Measurements from ENCODE around the gene NPIPB13. TPM values are rescaled to one million over a fixed set of nuclear protein-coding genes. Genes with fewer than 3 reads are reported as not detected.
A peak's percentile ranks its signal among the peaks of the same experiment; 100 is the strongest.
"Not testable (repeated sequence)": the region's sequence is repeated elsewhere in the genome, so short reads cannot be mapped to it uniquely, and the experiment has no call there.

NPIPB13 gene
- 10 to 100 TPM; 19.5 to 25.8 TPM for total RNA-seq
- polyA plus RNA-seq: 1 to 10 TPM in 1 of 2 donors, under 1 TPM in 1; 0.13 to 8.5 TPM
- long read RNA-seq, donor 1, partial matches to known transcripts: 0 of 2 reads
- long read RNA-seq, donor 1, other reads (novel, unspliced or antisense): 2 of 2 reads
- long read RNA-seq, donor 2, partial matches to known transcripts: 0 of 4 reads
- long read RNA-seq, donor 2, other reads (novel, unspliced or antisense): 4 of 4 reads

GRCh38 chr16:30248379-30248778, at the start of gene NPIPB13:
TSS of gene NPIPB13 (minus strand) at chr16:30248479. CDS start at chr16:30245573, 2,906 bp downstream.
- no CpG with 5 or more reads among the region's 4 CpGs for WGBS, 2 donors
- H3K27ac ChIP-seq (ENCODE audit: low read depth in 1 of 2, low read length in 2 of 2); intact Hi-C loops (cut with DNase I); H3K36me3 ChIP-seq (ENCODE audit: control insufficient read depth in 1 of 2, insufficient read depth in 2 of 2, low read length in 1 of 2); H3K4me3 ChIP-seq (ENCODE audit: low read length in 2 of 2); DNase-seq; H3K9me3 ChIP-seq (ENCODE audit: control insufficient read depth, low read length); H3K4me1 ChIP-seq (ENCODE audit: control insufficient read depth in 1 of 2, insufficient read depth in 2 of 2, low read length in 2 of 2); ATAC-seq (ENCODE audit: low FRiP score); H3K27me3 ChIP-seq (ENCODE audit: control insufficient read depth in 1 of 2, insufficient read depth in 2 of 2, low read length in 1 of 2): not testable (repeated sequence)

GRCh38 chr16:30282357-30282756, 34.1 kb upstream of the NPIPB13 start:
- H3K27me3 ChIP-seq (ENCODE audit: control insufficient read depth in 1 of 2, insufficient read depth in 2 of 2, low read length in 1 of 2); intact Hi-C loops (cut with DNase I); H3K36me3 ChIP-seq (ENCODE audit: control insufficient read depth in 1 of 2, insufficient read depth in 2 of 2, low read length in 1 of 2); H3K4me1 ChIP-seq (ENCODE audit: control insufficient read depth in 1 of 2, insufficient read depth in 2 of 2, low read length in 2 of 2); H3K9me3 ChIP-seq (ENCODE audit: control insufficient read depth, low read length); H3K27ac ChIP-seq (ENCODE audit: low read depth in 1 of 2, low read length in 2 of 2); ATAC-seq (ENCODE audit: low FRiP score); DNase-seq; H3K4me3 ChIP-seq (ENCODE audit: low read length in 2 of 2): not testable (repeated sequence)
- WGBS, 2 donors: 94% methylated on average over 9 of the region's 10 CpGs

- ATAC-seq (ENCODE audit: low FRiP score); H3K9me3 ChIP-seq (ENCODE audit: control insufficient read depth, low read length); H3K27me3 ChIP-seq (ENCODE audit: control insufficient read depth in 1 of 2, insufficient read depth in 2 of 2, low read length in 1 of 2); H3K4me1 ChIP-seq (ENCODE audit: control insufficient read depth in 1 of 2, insufficient read depth in 2 of 2, low read length in 2 of 2); intact Hi-C loops (cut with DNase I); H3K4me3 ChIP-seq (ENCODE audit: low read length in 2 of 2); H3K36me3 ChIP-seq (ENCODE audit: control insufficient read depth in 1 of 2, insufficient read depth in 2 of 2, low read length in 1 of 2); H3K27ac ChIP-seq (ENCODE audit: low read depth in 1 of 2, low read length in 2 of 2); DNase-seq: not testable (repeated sequence)
- WGBS, 2 donors: no CpG with 5 or more reads among the region's 3 CpGs
Measured at GRCh38 chr16:30278523-30278922, 30.2 kb upstream of the NPIPB13 start.

- 59 to 62% methylated on average over 3 of the region's 5 CpGs for WGBS, 2 donors
- H3K36me3 ChIP-seq (ENCODE audit: control insufficient read depth in 1 of 2, insufficient read depth in 2 of 2, low read length in 1 of 2); H3K4me3 ChIP-seq (ENCODE audit: low read length in 2 of 2); H3K27me3 ChIP-seq (ENCODE audit: control insufficient read depth in 1 of 2, insufficient read depth in 2 of 2, low read length in 1 of 2); ATAC-seq (ENCODE audit: low FRiP score); H3K27ac ChIP-seq (ENCODE audit: low read depth in 1 of 2, low read length in 2 of 2); intact Hi-C loops (cut with DNase I); H3K4me1 ChIP-seq (ENCODE audit: control insufficient read depth in 1 of 2, insufficient read depth in 2 of 2, low read length in 2 of 2); H3K9me3 ChIP-seq (ENCODE audit: control insufficient read depth, low read length): not testable (repeated sequence)
- peak; percentile 30 to 42 for DNase-seq
Measured at GRCh38 chr16:30217082-30217481, 31.2 kb downstream of the NPIPB13 start.

- ATAC-seq (ENCODE audit: low FRiP score); H3K27ac ChIP-seq (ENCODE audit: low read depth in 1 of 2, low read length in 2 of 2); H3K4me1 ChIP-seq (ENCODE audit: control insufficient read depth in 1 of 2, insufficient read depth in 2 of 2, low read length in 2 of 2); H3K4me3 ChIP-seq (ENCODE audit: low read length in 2 of 2); H3K9me3 ChIP-seq (ENCODE audit: control insufficient read depth, low read length); intact Hi-C loops (cut with DNase I); H3K27me3 ChIP-seq (ENCODE audit: control insufficient read depth in 1 of 2, insufficient read depth in 2 of 2, low read length in 1 of 2); DNase-seq; H3K36me3 ChIP-seq (ENCODE audit: control insufficient read depth in 1 of 2, insufficient read depth in 2 of 2, low read length in 1 of 2): not testable (repeated sequence)
- no CpG with 5 or more reads among the region's 4 CpGs for WGBS, 2 donors
Measured at GRCh38 chr16:30211414-30211813, 36.9 kb downstream of the NPIPB13 start.

GRCh38 chr16:30209032-30209431, 39.2 kb downstream of the NPIPB13 start:
- H3K9me3 ChIP-seq (ENCODE audit: control insufficient read depth, low read length): not testable (repeated sequence)
- peak; percentile 74 for ATAC-seq (ENCODE audit: low FRiP score)
- WGBS, 2 donors: 2% methylated on average over 4 of the region's 6 CpGs

GRCh38 chr16:30207063-30207704, 41.1 kb downstream of the NPIPB13 start:
- H3K36me3 ChIP-seq (ENCODE audit: control insufficient read depth in 1 of 2, insufficient read depth in 2 of 2, low read length in 1 of 2); H3K9me3 ChIP-seq (ENCODE audit: control insufficient read depth, low read length); intact Hi-C loops (cut with DNase I); H3K4me1 ChIP-seq (ENCODE audit: control insufficient read depth in 1 of 2, insufficient read depth in 2 of 2, low read length in 2 of 2); H3K4me3 ChIP-seq (ENCODE audit: low read length in 2 of 2); H3K27ac ChIP-seq (ENCODE audit: low read depth in 1 of 2, low read length in 2 of 2); H3K27me3 ChIP-seq (ENCODE audit: control insufficient read depth in 1 of 2, insufficient read depth in 2 of 2, low read length in 1 of 2); ATAC-seq (ENCODE audit: low FRiP score): not testable (repeated sequence)
- WGBS, 2 donors: 8 to 13% methylated on average over 2 of the region's 9 CpGs
- peak; percentile 42 to 61 for DNase-seq

More at GRCh38 chr16:30209032-30209431, 39.2 kb downstream of the NPIPB13 start:
- DNase-seq: peak; percentile 61 to 79
- intact Hi-C loops (cut with DNase I); H3K27ac ChIP-seq (ENCODE audit: low read depth in 1 of 2, low read length in 2 of 2); H3K4me3 ChIP-seq (ENCODE audit: low read length in 2 of 2); H3K36me3 ChIP-seq (ENCODE audit: control insufficient read depth in 1 of 2, insufficient read depth in 2 of 2, low read length in 1 of 2); H3K27me3 ChIP-seq (ENCODE audit: control insufficient read depth in 1 of 2, insufficient read depth in 2 of 2, low read length in 1 of 2); H3K4me1 ChIP-seq (ENCODE audit: control insufficient read depth in 1 of 2, insufficient read depth in 2 of 2, low read length in 2 of 2): not testable (repeated sequence)

- H3K36me3 ChIP-seq (ENCODE audit: control insufficient read depth in 1 of 2, insufficient read depth in 2 of 2, low read length in 1 of 2); H3K9me3 ChIP-seq (ENCODE audit: control insufficient read depth, low read length); H3K27me3 ChIP-seq (ENCODE audit: control insufficient read depth in 1 of 2, insufficient read depth in 2 of 2, low read length in 1 of 2); H3K27ac ChIP-seq (ENCODE audit: low read depth in 1 of 2, low read length in 2 of 2); intact Hi-C loops (cut with DNase I); DNase-seq; H3K4me1 ChIP-seq (ENCODE audit: control insufficient read depth in 1 of 2, insufficient read depth in 2 of 2, low read length in 2 of 2): not testable (repeated sequence)
- no CpG with 5 or more reads among the region's 33 CpGs for WGBS, 2 donors
- H3K4me3 ChIP-seq (ENCODE audit: low read length in 2 of 2): peak overlapping the region in 1 of 2 donors; percentile 26
- peak; percentile 26 for ATAC-seq (ENCODE audit: low FRiP score)
Measured at GRCh38 chr16:30206252-30206651, 42.0 kb downstream of the NPIPB13 start.

All from aorta (tissue), 5 donors.